Retinal pigment epithelial cell (primary cell): ENCODE measurements around the gene SEMA3D.

ENCODE experiments used
- DNase-seq: peaks from one replicate; pipeline ENCODE4 v3.0.0-alpha.2; 2010; ENCODE audit warnings: low read depth
- H3K4me3 ChIP-seq: 2 replicates; pipeline ENCODE4 v1.5.1; 2011; ENCODE audit warnings: mild to moderate bottlenecking, low read length, control low read depth, moderate library complexity
- TF ChIP-seq, protein P1 (sequence below): conservative IDR thresholded peaks from 2 replicates; pipeline ENCODE4 v1.5.1; 2011; ENCODE audit warnings: low read depth, low read length, control low read depth, inconsistent platforms

Gene SEMA3D

GRCh38 chr7:85021101-85021704 lies 165.7 kb downstream of the SEMA3D start:
- H3K4me3 ChIP-seq = no peak overlapping the region
- TF ChIP-seq, protein P1, sequence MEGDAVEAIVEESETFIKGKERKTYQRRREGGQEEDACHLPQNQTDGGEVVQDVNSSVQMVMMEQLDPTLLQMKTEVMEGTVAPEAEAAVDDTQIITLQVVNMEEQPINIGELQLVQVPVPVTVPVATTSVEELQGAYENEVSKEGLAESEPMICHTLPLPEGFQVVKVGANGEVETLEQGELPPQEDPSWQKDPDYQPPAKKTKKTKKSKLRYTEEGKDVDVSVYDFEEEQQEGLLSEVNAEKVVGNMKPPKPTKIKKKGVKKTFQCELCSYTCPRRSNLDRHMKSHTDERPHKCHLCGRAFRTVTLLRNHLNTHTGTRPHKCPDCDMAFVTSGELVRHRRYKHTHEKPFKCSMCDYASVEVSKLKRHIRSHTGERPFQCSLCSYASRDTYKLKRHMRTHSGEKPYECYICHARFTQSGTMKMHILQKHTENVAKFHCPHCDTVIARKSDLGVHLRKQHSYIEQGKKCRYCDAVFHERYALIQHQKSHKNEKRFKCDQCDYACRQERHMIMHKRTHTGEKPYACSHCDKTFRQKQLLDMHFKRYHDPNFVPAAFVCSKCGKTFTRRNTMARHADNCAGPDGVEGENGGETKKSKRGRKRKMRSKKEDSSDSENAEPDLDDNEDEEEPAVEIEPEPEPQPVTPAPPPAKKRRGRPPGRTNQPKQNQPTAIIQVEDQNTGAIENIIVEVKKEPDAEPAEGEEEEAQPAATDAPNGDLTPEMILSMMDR = peak; percentile 64
- no peak for DNase-seq

- no peak for DNase-seq
- TF ChIP-seq, protein P1 = no peak
- H3K4me3 ChIP-seq = no peak overlapping the region
Observed at GRCh38 chr7:85019778-85020177, 167.1 kb downstream of the SEMA3D start.

- DNase-seq = no peak
- TF ChIP-seq, protein P1 = no peak
- H3K4me3 ChIP-seq = no peak overlapping the region
Observed at GRCh38 chr7:85019176-85019575, 167.7 kb downstream of the SEMA3D start.

DNA sequence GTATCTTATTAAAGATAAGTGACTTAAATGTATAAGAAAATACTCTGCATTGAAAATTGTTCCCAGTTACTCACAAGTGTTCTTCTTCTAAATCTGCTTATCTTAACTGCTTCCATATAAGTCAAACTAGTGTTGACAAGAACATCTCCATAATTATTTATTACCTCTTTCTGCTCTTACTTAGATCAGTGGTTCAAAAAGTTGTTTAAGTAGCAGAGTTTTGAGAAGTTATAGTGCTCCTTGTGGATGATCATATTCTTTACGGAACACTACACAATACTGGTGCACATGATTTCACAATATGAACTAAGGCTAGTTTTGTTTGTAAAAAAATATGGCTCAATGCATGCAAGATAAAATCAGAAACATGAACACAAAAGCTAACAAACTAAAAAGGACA lies 168.4 kb downstream of the SEMA3D start:
- TF ChIP-seq, protein P1 = no peak
- H3K4me3 ChIP-seq = no peak overlapping the region
- no peak for DNase-seq

- DNase-seq = no peak
- no peak overlapping the region for H3K4me3 ChIP-seq
- TF ChIP-seq, protein P1 = no peak
Observed at GRCh38 chr7:85016286-85016685, 170.6 kb downstream of the SEMA3D start.

- TF ChIP-seq, protein P1 = peak; percentile 20
- no peak overlapping the region for H3K4me3 ChIP-seq
- no peak for DNase-seq
Observed at GRCh38 chr7:85014936-85015660, 171.8 kb downstream of the SEMA3D start.

- no peak for DNase-seq
- TF ChIP-seq, protein P1 = no peak
- H3K4me3 ChIP-seq = no peak overlapping the region
Observed at GRCh38 chr7:85011127-85011526, 175.7 kb downstream of the SEMA3D start.
